Keratinocyte (primary cell): ENCODE data around the gene RDH13. TPM values are rescaled to one million over a fixed set of nuclear protein-coding genes. Genes with fewer than 3 reads are reported as not detected.

Experiments used
- DNase-seq: peaks from one replicate; pipeline ENCODE4 v3.0.0-alpha.2; 2011; ENCODE audit warnings: low read depth, missing footprints, low spot score
- FAIRE-seq: peaks from 2 replicates; lab custom pipeline; 2011; peaks lifted over from hg19 to GRCh38; lab: Jason Lieb, UNC
- H2AFZ ChIP-seq: 2 replicates; pipeline ENCODE4 v1.6.0; 2012; ENCODE audit warnings: low read length, control low read depth, inconsistent platforms; ENCODE audit not compliant: control insufficient read depth
- H3K27ac ChIP-seq: 2 replicates; pipeline ENCODE4 v1.5.1; 2011; ENCODE audit warnings: low read length; ENCODE audit not compliant: control insufficient read depth, insufficient read depth
- H3K27me3 ChIP-seq: 3 replicates; pipeline ENCODE4 v1.6.0; 2011; ENCODE audit warnings: low read length; ENCODE audit not compliant: control insufficient read depth, insufficient read depth; ENCODE audit errors: extremely low read depth
- H3K36me3 ChIP-seq, 2 experiments: 2 replicates in 1 of 2; 3 replicates in 1 of 2; pipeline ENCODE4 v1.5.1; 2011; ENCODE audit warnings: low read length in 2 of 2, mild to moderate bottlenecking in 1 of 2; ENCODE audit not compliant: control insufficient read depth in 2 of 2, insufficient read depth in 2 of 2; ENCODE audit errors: extremely low read depth in 1 of 2
- H3K4me1 ChIP-seq: 3 replicates; pipeline ENCODE4 v1.5.1; 2011; ENCODE audit warnings: low read length; ENCODE audit not compliant: control insufficient read depth, insufficient read depth; ENCODE audit errors: extremely low read depth
- H3K4me2 ChIP-seq: 3 replicates; pipeline ENCODE4 v1.6.0; 2011; ENCODE audit warnings: low read depth, low read length; ENCODE audit not compliant: control insufficient read depth, insufficient read depth; ENCODE audit errors: extremely low read depth
- H3K4me3 ChIP-seq, 3 experiments: fragments of 200-600 bp in 1 of 3; sonication (generic) in 1 of 3; 2 replicates in 2 of 3; 3 replicates in 1 of 3; pipeline ENCODE4 v1.5.1; 2011 to 2016; ENCODE audit warnings: low read length in 3 of 3, mild to moderate bottlenecking in 3 of 3, control low read depth in 2 of 3, inconsistent platforms in 1 of 3, low read depth in 1 of 3, mixed read lengths in 1 of 3, mixed run types in 1 of 3, moderate library complexity in 1 of 3; ENCODE audit not compliant: control insufficient read depth in 2 of 3, insufficient read depth in 2 of 3; ENCODE audit errors: extremely low read depth in 1 of 3
- H3K79me2 ChIP-seq: 2 replicates; pipeline ENCODE4 v1.6.0; 2012; ENCODE audit warnings: low read length; ENCODE audit not compliant: control insufficient read depth, insufficient read depth
- H3K9ac ChIP-seq: 3 replicates; pipeline ENCODE4 v1.6.0; 2011; ENCODE audit warnings: low read length; ENCODE audit not compliant: control insufficient read depth, insufficient read depth; ENCODE audit errors: extremely low read depth
- H3K9me1 ChIP-seq: 3 replicates; pipeline ENCODE4 v1.6.0; 2011; ENCODE audit warnings: low read length; ENCODE audit not compliant: control insufficient read depth, insufficient read depth; ENCODE audit errors: extremely low read depth
- H3K9me3 ChIP-seq: 2 replicates; pipeline ENCODE4 v1.5.1; 2012; ENCODE audit warnings: low read depth, low read length; ENCODE audit not compliant: control insufficient read depth
- H4K20me1 ChIP-seq: 3 replicates; pipeline ENCODE4 v1.6.0; 2011; ENCODE audit warnings: low read length; ENCODE audit not compliant: control insufficient read depth, insufficient read depth; ENCODE audit errors: extremely low read depth
- EZH2 ChIP-seq: IDR thresholded peaks from one replicate; pipeline ENCODE4 v1.6.1; 2012; ENCODE audit warnings: inconsistent platforms, mild to moderate bottlenecking, low read length, moderate library complexity
- dilution Hi-C: fragments of 300-500 bp; cut with MboI; formaldehyde crosslinking; loops from one replicate; pipeline ENCODE4 v1.7.0; 2020; ENCODE audit warnings: low sequenced_read_pairs; ENCODE audit not compliant: extremely low pct_ligation_motif_present
- polyA plus RNA-seq, 5 experiments: library from polyadenylated mRNA; depleted of rRNA in 3 of 5; stranded (reverse) in 3 of 5; stranded (forward) in 1 of 5; unstranded in 1 of 5; fragments of >200 nt; gene quantifications; 1 replicate in 1 of 5; 2 replicates in 3 of 5; 3 replicates in 1 of 5; pipeline versions ENCODE4 v1.2.1 to v1.2.3, GENCODE V29; 2011 to 2012; ENCODE audit warnings: missing spikeins in 2 of 5, low read depth in 1 of 5, low replicate concordance in 1 of 5
- TF ChIP-seq, protein P1 (sequence below), 3 experiments: IDR thresholded peaks in 1 of 3; conservative IDR thresholded peaks in 1 of 3; optimal IDR thresholded peaks in 1 of 3; 2 replicates in 2 of 3; 3 replicates in 1 of 3; pipeline versions ENCODE3 to v1.5.1; 2011; ENCODE audit warnings: low read length in 3 of 3, mild to moderate bottlenecking in 3 of 3, moderate library complexity in 2 of 3, control low read depth in 1 of 3, inconsistent platforms in 1 of 3; ENCODE audit not compliant: insufficient read depth in 2 of 3; ENCODE audit errors: extremely low read depth in 1 of 3

RDH13 gene
- polyA plus RNA-seq, 1 donor (not counting 4 experiments of a cell fraction or from before 2014, with no cell fraction given) = 10.6 TPM

DNA sequence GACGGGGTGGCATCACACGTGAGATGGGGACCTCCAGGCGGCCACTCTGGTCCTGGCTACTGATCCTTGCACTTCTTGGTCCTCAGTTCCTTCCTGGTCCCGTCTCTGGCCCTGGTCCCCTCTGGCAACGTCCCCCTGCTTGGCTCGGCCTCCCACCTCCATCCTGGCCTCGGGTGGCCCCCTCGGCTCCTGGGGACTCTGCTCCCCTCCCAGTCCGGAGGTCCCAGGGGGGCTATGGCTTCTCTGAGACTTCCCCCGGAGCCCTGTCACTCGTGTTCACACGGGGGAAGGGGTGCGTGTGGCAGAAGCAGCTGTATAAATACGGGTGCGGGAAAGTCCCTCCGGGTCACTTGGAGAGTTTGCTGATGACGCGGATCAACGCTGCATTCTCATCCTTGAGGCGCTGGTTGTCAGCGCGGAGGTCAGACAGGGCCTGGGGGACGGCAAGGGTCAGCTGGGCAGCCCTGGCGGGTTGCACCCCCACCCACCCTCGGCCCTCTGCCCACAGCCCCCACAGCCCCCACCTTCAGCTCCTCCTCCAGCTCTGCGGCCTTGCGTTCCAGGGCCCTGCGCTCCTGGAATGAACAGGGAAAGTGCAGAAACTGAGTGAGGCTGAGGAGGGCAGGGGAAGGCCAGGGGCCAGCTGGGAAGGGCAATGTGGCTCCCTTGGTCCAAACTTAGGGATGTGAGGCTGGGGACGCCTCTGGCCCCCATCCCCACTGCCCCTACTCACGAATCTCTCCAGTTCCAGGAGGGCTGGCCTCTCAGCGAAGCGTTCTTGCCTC lies 28.4 kb upstream of the RDH13 start:
- dilution Hi-C loops = no loop called here
- FAIRE-seq (no peak), DNase-seq (no peak)
- TF ChIP-seq EZH2 = no peak
- TF ChIP-seq, protein P1, sequence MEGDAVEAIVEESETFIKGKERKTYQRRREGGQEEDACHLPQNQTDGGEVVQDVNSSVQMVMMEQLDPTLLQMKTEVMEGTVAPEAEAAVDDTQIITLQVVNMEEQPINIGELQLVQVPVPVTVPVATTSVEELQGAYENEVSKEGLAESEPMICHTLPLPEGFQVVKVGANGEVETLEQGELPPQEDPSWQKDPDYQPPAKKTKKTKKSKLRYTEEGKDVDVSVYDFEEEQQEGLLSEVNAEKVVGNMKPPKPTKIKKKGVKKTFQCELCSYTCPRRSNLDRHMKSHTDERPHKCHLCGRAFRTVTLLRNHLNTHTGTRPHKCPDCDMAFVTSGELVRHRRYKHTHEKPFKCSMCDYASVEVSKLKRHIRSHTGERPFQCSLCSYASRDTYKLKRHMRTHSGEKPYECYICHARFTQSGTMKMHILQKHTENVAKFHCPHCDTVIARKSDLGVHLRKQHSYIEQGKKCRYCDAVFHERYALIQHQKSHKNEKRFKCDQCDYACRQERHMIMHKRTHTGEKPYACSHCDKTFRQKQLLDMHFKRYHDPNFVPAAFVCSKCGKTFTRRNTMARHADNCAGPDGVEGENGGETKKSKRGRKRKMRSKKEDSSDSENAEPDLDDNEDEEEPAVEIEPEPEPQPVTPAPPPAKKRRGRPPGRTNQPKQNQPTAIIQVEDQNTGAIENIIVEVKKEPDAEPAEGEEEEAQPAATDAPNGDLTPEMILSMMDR (optimal IDR thresholded peaks at IDR 0.05 in 1 of 3, IDR thresholded peaks at IDR 0.05 in 1 of 3, conservative IDR thresholded peaks at IDR 0.05 in 1 of 3; ENCODE audit: extremely low read depth in 1 of 3, insufficient read depth in 2 of 3, low read length in 3 of 3) = no peak
- Histone ChIP-seq H3K79me2 (no peaks in the 10 kb centered on the region), H3K4me2 (no peak overlapping the region), H2AFZ (no peak overlapping the region), H3K27ac (no peak overlapping the region), H4K20me1 (peaks cover 14% of the 10 kb centered on the region), H3K4me1 (peaks cover 7% of the 10 kb centered on the region), H3K9ac (no peak overlapping the region), H3K27me3 (no peaks in the 10 kb centered on the region), H3K4me3 (no peak overlapping the region), H3K9me3 (no peaks in the 10 kb centered on the region), H3K36me3 (peaks cover 10 to 26% of the 10 kb centered on the region in 2 experiments), H3K9me1 (no peaks in the 10 kb centered on the region)

DNA sequence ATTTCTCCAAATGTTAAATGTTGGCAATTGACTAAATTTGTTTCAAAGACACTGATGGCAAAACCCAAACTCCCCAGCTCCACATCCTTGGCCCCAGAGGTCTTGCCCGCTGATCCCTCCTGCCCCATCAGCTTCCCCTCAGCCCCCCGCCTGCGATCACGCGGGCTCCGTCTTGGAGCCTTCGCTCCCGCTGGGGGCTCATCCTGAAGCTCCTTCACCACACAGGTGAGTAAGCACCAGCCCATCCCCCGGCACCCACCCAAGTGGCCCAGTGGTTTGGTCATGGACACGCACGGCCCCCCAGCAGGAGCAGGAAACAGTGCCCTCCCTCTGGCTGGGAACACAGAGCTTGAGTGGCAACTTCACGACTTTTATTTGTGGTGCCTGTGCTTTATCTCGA lies 27.6 kb upstream of the RDH13 start:
- H3K9me1 ChIP-seq = no peaks in the 10 kb centered on the region
- no peak for FAIRE-seq
- peaks cover 10 to 20% of the 10 kb centered on the region in 2 experiments for H3K36me3 ChIP-seq
- H2AFZ ChIP-seq = no peak overlapping the region
- no peak overlapping the region for H3K4me3 ChIP-seq
- TF ChIP-seq, protein P1 (optimal IDR thresholded peaks at IDR 0.05 in 1 of 3, IDR thresholded peaks at IDR 0.05 in 1 of 3, conservative IDR thresholded peaks at IDR 0.05 in 1 of 3; ENCODE audit: extremely low read depth in 1 of 3, insufficient read depth in 2 of 3, low read length in 3 of 3) = no peak
- TF ChIP-seq EZH2 = no peak
- no peaks in the 10 kb centered on the region for H3K79me2 ChIP-seq
- dilution Hi-C loops = no loop called here
- no peak for DNase-seq
- H4K20me1 ChIP-seq = peaks cover 14% of the 10 kb centered on the region
- H3K27ac ChIP-seq = no peak overlapping the region
- no peak overlapping the region for H3K4me2 ChIP-seq
- no peaks in the 10 kb centered on the region for H3K27me3 ChIP-seq
- no peaks in the 10 kb centered on the region for H3K9me3 ChIP-seq
- peaks cover 7% of the 10 kb centered on the region for H3K4me1 ChIP-seq
- no peak overlapping the region for H3K9ac ChIP-seq
